NK-92 (cell line): ENCODE data around the gene ELK4.

Experiments used
- DNase-seq: peaks from one replicate; lab custom pipeline; 2025; ENCODE audit not compliant: unreplicated experiment; lab: John Stamatoyannopoulos, UW

Gene ELK4

DNA sequence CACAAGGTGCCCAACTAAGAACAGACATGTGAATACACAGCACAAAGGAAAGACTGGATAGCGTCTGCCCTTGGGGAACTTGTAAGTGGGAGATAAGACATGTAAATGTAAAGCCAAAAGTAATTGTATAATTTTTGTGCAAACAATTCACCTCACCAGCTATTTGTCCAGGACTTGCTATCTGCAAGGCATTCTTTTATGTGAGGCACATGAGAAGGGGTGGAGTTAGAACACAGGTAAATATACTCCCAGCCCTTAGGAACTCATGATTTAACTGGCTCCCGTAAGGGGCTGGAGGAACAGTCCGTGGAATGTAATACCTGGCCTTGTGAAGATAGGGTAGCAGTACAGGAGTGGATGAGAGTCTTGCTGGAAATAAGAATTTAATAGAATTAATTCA lies 66.0 kb downstream of the ELK4 start:
- DNase-seq: no peak

DNA sequence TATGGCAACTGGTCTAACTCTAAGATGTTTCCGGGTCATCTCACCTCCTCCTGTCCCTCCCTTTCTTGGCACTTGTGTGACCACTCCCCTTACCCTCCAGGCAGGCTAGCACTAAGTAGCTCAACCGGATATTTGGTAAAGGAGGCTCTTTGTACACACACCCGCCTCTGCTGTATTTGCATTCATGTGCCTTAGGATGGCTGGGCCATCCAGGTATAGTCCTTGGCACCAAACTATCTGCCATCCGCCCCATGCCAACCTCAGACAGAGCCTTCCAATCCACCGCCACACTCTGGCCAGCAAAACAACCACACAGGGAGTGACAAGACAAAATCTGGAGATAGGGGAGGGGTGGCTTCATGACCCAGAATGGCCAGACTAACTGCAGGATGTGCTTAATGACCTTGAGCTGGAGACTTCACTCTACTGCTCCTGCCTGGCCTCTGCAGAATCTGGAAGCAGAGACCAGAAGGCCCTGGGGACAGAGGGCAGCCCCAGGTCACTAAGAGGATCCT lies 67.8 kb downstream of the ELK4 start:
- DNase-seq: no peak

GRCh38 chr1:205561501-205562203 lies 70.2 kb downstream of the ELK4 start:
- no peak for DNase-seq
